GM18498 (cell line): ENCODE measurements around the gene HBG1.

ENCODE experiments used
- ATAC-seq: cut with Tn5 transposase; IDR thresholded peaks from one replicate; pipeline ENCODE4 v1.9.1; 2021; ENCODE audit warnings: mild to moderate bottlenecking, moderate library complexity; ENCODE audit not compliant: unreplicated experiment

HBG1 gene

GRCh38 chr11:5228124-5228523 is 21.5 kb downstream of the HBG1 start:
- ATAC-seq = no peak

DNA sequence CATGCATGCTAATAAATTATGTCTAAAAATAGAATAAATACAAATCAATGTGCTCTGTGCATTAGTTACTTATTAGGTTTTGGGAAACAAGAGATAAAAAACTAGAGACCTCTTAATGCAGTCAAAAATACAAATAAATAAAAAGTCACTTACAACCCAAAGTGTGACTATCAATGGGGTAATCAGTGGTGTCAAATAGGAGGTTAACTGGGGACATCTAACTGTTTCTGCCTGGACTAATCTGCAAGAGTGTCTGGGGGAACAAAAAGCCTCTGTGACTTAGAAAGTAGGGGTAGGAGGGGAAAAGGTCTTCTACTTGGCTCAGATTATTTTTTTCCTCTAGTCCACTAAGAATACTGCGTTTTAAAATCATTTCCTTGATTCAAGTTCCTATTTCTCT is 22.0 kb downstream of the HBG1 start:
- ATAC-seq = no peak

- ATAC-seq = no peak
Observed at GRCh38 chr11:5226732-5227310, 22.8 kb downstream of the HBG1 start, which contains the start of gene HBB. Gene HBB (minus strand): TSS chr11:5227071. CDS start chr11:5227021, 50 bp downstream.

- ATAC-seq = no peak
Observed at GRCh38 chr11:5225480-5225871, 24.2 kb downstream of the HBG1 start.

DNA sequence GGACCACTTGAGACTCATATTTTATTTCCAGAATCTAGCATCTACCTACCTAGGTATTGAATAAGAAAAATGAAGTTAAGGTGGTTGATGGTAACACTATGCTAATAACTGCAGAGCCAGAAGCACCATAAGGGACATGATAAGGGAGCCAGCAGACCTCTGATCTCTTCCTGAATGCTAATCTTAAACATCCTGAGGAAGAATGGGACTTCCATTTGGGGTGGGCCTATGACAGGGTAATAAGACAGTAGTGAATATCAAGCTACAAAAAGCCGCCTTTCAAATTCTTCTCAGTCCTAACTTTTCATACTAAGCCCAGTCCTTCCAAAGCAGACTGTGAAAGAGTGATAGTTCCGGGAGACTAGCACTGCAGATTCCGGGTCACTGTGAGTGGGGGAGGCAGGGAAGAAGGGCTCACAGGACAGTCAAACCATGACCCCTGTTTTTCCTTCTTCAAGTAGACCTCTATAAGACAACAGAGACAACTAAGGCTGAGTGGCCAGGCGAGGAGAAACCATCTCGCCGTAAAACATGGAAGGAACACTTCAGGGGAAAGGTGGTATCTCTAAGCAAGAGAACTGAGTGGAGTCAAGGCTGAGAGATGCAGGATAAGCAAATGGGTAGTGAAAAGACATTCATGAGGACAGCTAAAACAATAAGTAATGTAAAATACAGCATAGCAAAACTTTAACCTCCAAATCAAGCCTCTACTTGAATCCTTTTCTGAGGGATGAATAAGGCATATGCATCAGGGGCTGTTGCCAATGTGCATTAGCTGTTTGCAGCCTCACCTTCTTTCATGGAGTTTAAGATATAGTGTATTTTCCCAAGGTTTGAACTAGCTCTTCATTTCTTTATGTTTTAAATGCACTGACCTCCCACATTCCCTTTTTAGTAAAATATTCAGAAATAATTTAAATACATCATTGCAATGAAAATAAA is 24.8 kb downstream of the HBG1 start:
- ATAC-seq = no peak

DNA sequence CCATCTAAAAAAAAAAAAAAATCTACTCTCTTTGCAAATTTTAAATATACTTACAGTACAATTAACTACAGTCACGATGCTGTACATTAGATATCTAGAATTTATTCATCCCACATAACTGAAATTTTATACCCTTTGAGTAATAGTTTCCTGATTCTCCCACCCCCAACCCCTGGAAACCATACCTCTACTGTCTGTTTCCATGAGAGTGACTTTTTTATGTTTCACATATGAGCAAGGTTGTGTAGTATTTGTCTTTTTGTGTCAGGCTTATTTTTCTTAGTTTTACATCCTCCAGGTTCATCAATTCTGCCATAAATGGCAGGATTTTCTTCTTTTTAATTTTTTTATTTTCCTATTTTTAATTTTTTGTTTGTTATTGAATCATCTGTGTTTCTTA is 26.0 kb downstream of the HBG1 start:
- no peak for ATAC-seq

DNA sequence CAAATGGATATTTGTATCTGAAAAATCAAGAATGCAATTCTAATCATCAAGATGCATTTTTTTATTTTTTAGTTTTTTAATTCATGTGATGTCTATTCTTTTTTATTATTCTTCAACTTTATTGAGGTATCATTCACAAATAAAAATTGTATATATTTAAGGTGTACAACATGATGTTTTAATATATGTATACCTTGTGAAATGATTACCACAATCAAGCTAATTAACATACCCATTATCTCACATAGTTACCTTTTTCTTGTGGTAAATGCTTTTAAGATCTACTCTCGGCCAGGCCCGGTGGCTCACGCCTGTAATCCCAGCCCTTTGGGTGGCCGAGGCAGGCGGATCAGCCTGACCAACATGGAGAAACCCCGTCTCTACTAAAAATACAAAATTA is 26.5 kb downstream of the HBG1 start:
- no peak for ATAC-seq

DNA sequence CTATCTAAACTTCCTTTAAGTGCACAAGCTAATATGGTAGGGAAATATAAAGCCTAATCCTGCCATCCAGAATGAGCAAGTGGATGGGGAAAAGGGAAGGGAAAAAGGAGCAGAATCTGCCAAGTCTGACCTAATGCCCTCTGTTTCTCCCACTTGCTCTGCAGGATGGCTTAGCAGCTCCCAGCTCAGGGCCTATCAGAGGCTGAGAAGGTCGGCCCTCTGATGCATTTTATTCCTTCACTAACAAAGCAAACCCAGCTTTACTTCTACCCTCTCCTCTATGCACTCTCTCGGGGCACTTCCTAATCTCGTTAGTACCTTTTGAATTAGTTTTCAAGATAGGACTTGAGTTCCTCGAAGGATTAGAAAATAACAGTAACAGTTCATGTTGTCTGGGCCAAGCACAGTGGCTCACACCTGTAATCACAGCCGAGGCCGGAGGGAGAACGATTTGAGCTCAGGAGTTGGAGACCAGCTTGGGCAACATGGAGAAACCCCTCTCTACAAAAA is 39.2 kb downstream of the HBG1 start:
- no peak for ATAC-seq

DNA sequence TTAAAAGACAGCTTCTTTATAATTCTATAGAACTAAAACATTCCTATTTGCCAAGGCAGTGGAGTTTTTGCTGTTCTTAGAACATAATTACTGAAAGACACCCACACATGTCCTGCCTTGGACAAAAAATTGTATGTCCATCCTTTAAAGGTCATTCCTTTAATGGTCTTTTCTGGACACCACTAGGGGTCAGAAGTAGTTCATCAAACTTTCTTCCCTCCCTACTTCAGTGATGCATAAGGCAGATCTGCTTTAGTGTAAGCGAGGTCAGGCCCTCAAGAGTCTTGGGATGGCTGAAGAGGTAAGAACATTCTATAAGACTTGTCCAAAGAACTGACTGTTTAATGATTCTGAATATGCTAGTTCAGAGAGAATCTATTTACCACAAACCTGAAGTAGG is 44.9 kb downstream of the HBG1 start:
- peak; percentile 71 for ATAC-seq

DNA sequence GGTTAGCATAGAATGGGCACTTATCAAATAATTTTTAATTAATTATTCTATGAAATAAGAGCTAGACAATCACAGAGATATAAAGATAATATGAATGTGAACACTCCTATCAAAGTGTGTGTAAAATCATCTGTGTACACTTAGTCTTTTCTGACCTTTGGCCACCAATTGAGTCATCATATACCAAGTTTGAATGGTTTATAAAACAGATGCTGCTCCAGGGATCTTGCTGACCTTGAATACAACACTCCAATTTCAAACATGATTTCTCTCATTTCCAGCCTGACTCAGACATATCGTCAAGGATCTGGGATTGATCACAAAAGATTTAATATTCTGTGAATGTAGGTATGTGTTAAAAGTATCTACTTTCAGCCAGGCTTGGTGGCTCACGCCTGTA is 46.3 kb downstream of the HBG1 start:
- ATAC-seq = no peak

DNA sequence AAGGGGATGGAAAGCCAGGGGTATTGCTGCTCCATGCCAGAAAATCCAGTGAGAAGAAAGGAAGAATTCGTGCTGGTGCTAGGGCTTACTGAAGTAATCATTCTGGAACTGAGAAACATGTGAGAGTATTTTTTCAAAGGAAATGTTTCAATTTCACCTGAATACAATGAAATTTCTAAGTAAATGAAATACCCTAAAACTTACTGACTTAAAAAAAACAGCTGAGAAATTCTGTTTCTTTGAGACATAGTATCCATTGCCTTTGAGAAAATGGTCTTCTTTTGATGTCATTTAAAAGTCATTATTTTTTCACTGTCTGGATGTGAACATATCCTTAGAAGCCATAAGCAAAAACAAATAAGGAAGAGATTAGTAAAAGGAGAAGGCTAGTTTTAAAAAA is 49.1 kb downstream of the HBG1 start, which contains the start of gene OR51V1:
Gene OR51V1, minus strand, starts transcription at position 101 of the 400 bp plus-strand sequence. Its CDS starts 0 bp downstream, at position 101.
- ATAC-seq = no peak

DNA sequence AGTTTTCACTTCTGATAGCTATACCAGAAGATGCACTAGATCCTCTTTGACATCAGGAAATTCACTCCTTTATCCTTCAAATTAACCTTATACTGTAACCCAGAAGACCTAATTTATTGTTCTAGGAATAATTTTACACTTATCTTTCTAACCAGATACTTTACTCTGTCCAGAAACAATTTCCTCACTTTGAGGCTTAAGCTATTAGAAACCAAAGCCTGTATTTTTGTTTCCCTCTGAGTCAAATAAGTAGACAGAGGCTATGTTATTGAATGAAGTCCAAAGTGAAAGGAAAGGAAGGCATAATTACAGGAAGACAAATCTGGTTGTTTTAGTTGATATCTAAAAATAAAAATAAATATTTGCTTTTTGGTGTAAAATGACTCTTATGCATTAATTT is 51.4 kb downstream of the HBG1 start:
- ATAC-seq = no peak
